Sigmoid colon (tissue), 7 donors: ENCODE measurements around the gene NTF3. TPM values are rescaled to one million over a fixed set of nuclear protein-coding genes. Genes with fewer than 3 reads are reported as not detected.

Experiments
- DNase-seq: peaks from one replicate; pipeline ENCODE4 v3.0.0-alpha.2; 2019
- H3K27ac ChIP-seq, 4 donors: fragments of 200-600 bp; sonication (generic); one replicate each; pipeline ENCODE4 v1.5.1; 2016 to 2019; ENCODE audit warnings: mild to moderate bottlenecking in 1 of 4
- H3K27me3 ChIP-seq, 3 donors: fragments of 200-600 bp; sonication (generic); one replicate each; pipeline ENCODE4 v1.5.1; 2019; ENCODE audit warnings: mild to moderate bottlenecking in 1 of 3
- H3K36me3 ChIP-seq, 4 donors: fragments of 200-600 bp; sonication (generic); one replicate each; pipeline ENCODE4 v1.5.1; 2016 to 2019
- H3K4me1 ChIP-seq, 4 donors: fragments of 200-600 bp; sonication (generic); one replicate each; pipeline ENCODE4 v1.5.1; 2017 to 2019
- H3K4me3 ChIP-seq, 4 donors: fragments of 200-600 bp; sonication (generic); one replicate each; pipeline ENCODE4 v1.5.1; 2017 to 2019; ENCODE audit warnings: mild to moderate bottlenecking in 2 of 4, moderate library complexity in 1 of 4
- H3K9me3 ChIP-seq, 4 donors: fragments of 200-600 bp in 3 of 4; sonication (generic) in 3 of 4; one replicate each; pipeline versions ENCODE4 v1.5.1 to v1.6.1; 2013 to 2019
- CTCF ChIP-seq, 4 experiments: fragments of 450-650 bp in 3 of 4; fragments of 200-600 bp in 1 of 4; IDR thresholded peaks; one replicate each; pipeline ENCODE4 v1.5.1; 2016 to 2019; ENCODE audit warnings: antibody characterized with exemption in 4 of 4, mild to moderate bottlenecking in 3 of 4, moderate library complexity in 2 of 4
- EP300 ChIP-seq, 4 donors: sonication (generic); formaldehyde crosslinking; IDR thresholded peaks; one replicate each; pipeline ENCODE4 v1.6.1; 2017; ENCODE audit warnings: antibody characterized with exemption in 4 of 4
- POLR2A ChIP-seq, 2 donors: fragments of 450-650 bp; IDR thresholded peaks; one replicate each; pipeline ENCODE4 v1.6.1; 2016; ENCODE audit warnings: antibody characterized with exemption in 2 of 2, mild to moderate bottlenecking in 2 of 2, moderate library complexity in 2 of 2
- POLR2AphosphoS5 ChIP-seq, 4 donors: sonication (generic); formaldehyde crosslinking; IDR thresholded peaks; one replicate each; pipeline ENCODE4 v1.6.1; 2017; ENCODE audit warnings: antibody characterized with exemption in 4 of 4
- WGBS, 2 donors: extraction: QIAGEN DNeasy Blood & Tissue Kit; methylation state at CpG; one replicate each; pipeline ENCODE4 v1.1.7; 2013; 5-methylcytosine and 5-hydroxymethylcytosine counted together
- intact Hi-C: fragments of 100-400 bp; cut with DNase I; formaldehyde crosslinking; loops from one replicate; pipeline ENCODE4 v1.15.1; 2023
- polyA plus RNA-seq, 3 donors: library from polyadenylated mRNA; stranded (reverse); fragments of 200-250 nt; gene quantifications; one replicate each; pipeline ENCODE4 v1.2.3, GENCODE V29; 2013
- total RNA-seq, 4 donors: library from RNA; depleted of rRNA; stranded (reverse); fragments of >200 nt; gene quantifications; one replicate each; pipeline ENCODE4 v1.1.0, GENCODE V29; 2016
- donor health status: healthy with polysubstance abuse.
- donor health status: Bipolar disorder and iron deficiency.
- donor health status: healthy.

Gene NTF3
- total and polyA plus RNA-seq, 7 donors: 0.71 to 1.8 (median 0.95) TPM; not detected in 2

GRCh38 chr12:5511644-5512600, 80.0 kb downstream of the NTF3 start:
- Histone ChIP-seq H3K36me3 (no peaks in the 10 kb centered on the region), H3K27me3 (peaks cover 0 to 31% (median 12%) of the 10 kb centered on the region in 3 donors), H3K4me1 (peaks cover 0 to 12% (median 10%) of the 10 kb centered on the region in 4 donors), H3K4me3 (no peak overlapping the region), H3K27ac (no peak overlapping the region), H3K9me3 (no peaks in the 10 kb centered on the region)
- WGBS, 2 donors: 49 to 58% methylated on average over 36 of the region's 36 CpGs
- intact Hi-C loops: no loop called here
- peak; percentile 64 for DNase-seq
- TF ChIP-seq POLR2A (IDR thresholded peaks at IDR 0.05) (no peak), POLR2AphosphoS5 (IDR thresholded peaks at IDR 0.05) (no peak), CTCF (IDR thresholded peaks at IDR 0.05) (peak in 2 of 4 experiments; percentile 16 to 18), EP300 (IDR thresholded peaks at IDR 0.05) (no peak)

GRCh38 chr12:5512601-5512970, 80.7 kb downstream of the NTF3 start:
- TF ChIP-seq POLR2AphosphoS5 (IDR thresholded peaks at IDR 0.05) (no peak), POLR2A (IDR thresholded peaks at IDR 0.05) (no peak), CTCF (IDR thresholded peaks at IDR 0.05) (no peak), EP300 (IDR thresholded peaks at IDR 0.05) (no peak)
- DNase-seq: no peak
- H3K36me3 ChIP-seq: no peaks in the 10 kb centered on the region
- no peaks in the 10 kb centered on the region for H3K9me3 ChIP-seq
- peaks cover 0 to 31% (median 12%) of the 10 kb centered on the region in 3 donors for H3K27me3 ChIP-seq
- H3K4me1 ChIP-seq: peaks cover 0 to 12% (median 10%) of the 10 kb centered on the region in 4 donors
- WGBS, 2 donors: 86 to 88% methylated on average over 7 of the region's 7 CpGs
- H3K4me3 ChIP-seq: no peak overlapping the region
- intact Hi-C loops: no loop called here
- no peak overlapping the region for H3K27ac ChIP-seq

GRCh38 chr12:5513406-5513805, 81.5 kb downstream of the NTF3 start:
- peaks cover 0 to 12% (median 10%) of the 10 kb centered on the region in 4 donors for H3K4me1 ChIP-seq
- no peak overlapping the region for H3K27ac ChIP-seq
- intact Hi-C loops: no loop called here
- 91 to 92% methylated on average over 4 of the region's 4 CpGs for WGBS, 2 donors
- H3K27me3 ChIP-seq: peaks cover 0 to 31% (median 12%) of the 10 kb centered on the region in 3 donors
- TF ChIP-seq POLR2A (IDR thresholded peaks at IDR 0.05) (no peak), EP300 (IDR thresholded peaks at IDR 0.05) (no peak), CTCF (IDR thresholded peaks at IDR 0.05) (no peak), POLR2AphosphoS5 (IDR thresholded peaks at IDR 0.05) (no peak)
- no peak overlapping the region for H3K4me3 ChIP-seq
- no peaks in the 10 kb centered on the region for H3K36me3 ChIP-seq
- DNase-seq: no peak
- H3K9me3 ChIP-seq: no peaks in the 10 kb centered on the region

GRCh38 chr12:5514016-5514415, 82.1 kb downstream of the NTF3 start:
- peaks cover 0 to 31% (median 12%) of the 10 kb centered on the region in 3 donors for H3K27me3 ChIP-seq
- H3K9me3 ChIP-seq: no peaks in the 10 kb centered on the region
- intact Hi-C loops: no loop called here
- no peak overlapping the region for H3K27ac ChIP-seq
- DNase-seq: no peak
- no peak for TF ChIP-seq POLR2AphosphoS5 (IDR thresholded peaks at IDR 0.05)
- no peak for TF ChIP-seq POLR2A (IDR thresholded peaks at IDR 0.05)
- no peak for TF ChIP-seq CTCF (IDR thresholded peaks at IDR 0.05)
- no peak for TF ChIP-seq EP300 (IDR thresholded peaks at IDR 0.05)
- no peaks in the 10 kb centered on the region for H3K36me3 ChIP-seq
- H3K4me1 ChIP-seq: peaks cover 0 to 12% (median 10%) of the 10 kb centered on the region in 4 donors
- no peak overlapping the region for H3K4me3 ChIP-seq
- 78 to 88% methylated on average over 6 of the region's 6 CpGs for WGBS, 2 donors
